ENCODE results near the gene GMDS.

GRCh38 chr6:1605004-1605892 is 640.2 kb downstream of the GMDS start:
- TF ChIP-seq CTCF (IDR thresholded peaks at IDR 0.05) (no peak), POLR2A (IDR thresholded peaks at IDR 0.05) (no peak)

Measured in Peyer's patch (tissue), 4 donors.